HEK293T (cell line): Measurements from ENCODE around the gene NLRP3.

Source experiments
- CTCF ChIA-PET: fragments of 350-600 bp; formaldehyde crosslinking; extraction: SDS; loops from one replicate; lab custom pipeline; 2021; ENCODE audit warnings: antibody characterized with exemption, inconsistent platforms; lab: Yijun Ruan, JAX
- POLR2A ChIA-PET: fragments of 350-600 bp; formaldehyde crosslinking; extraction: SDS; loops from one replicate; lab custom pipeline; 2020; ENCODE audit warnings: antibody characterized with exemption, inconsistent platforms; lab: Yijun Ruan, JAX
- DNase-seq: peaks from one replicate; pipeline ENCODE4 v3.0.0; 2012; ENCODE audit warnings: mixed read lengths; ENCODE audit errors: extremely low spot score
- ARNT ChIP-seq: fragments of 450-650 bp; IDR thresholded peaks from 2 replicates; pipeline ENCODE4 v1.6.1; 2017; ENCODE audit warnings: mild to moderate bottlenecking
- BHLHE40 ChIP-seq: fragments of 450-650 bp; IDR thresholded peaks from 2 replicates; pipeline ENCODE4 v1.6.1; 2016; ENCODE audit warnings: mild to moderate bottlenecking, moderate library complexity, borderline replicate concordance
- CTBP1 ChIP-seq: fragments of 450-650 bp; IDR thresholded peaks from 2 replicates; pipeline ENCODE4 v1.6.1; 2016; ENCODE audit warnings: borderline replicate concordance
- ELF4 ChIP-seq: fragments of 450-650 bp; IDR thresholded peaks from 2 replicates; pipeline ENCODE4 v1.6.1; 2017; ENCODE audit warnings: antibody characterized with exemption
- FOXA1 ChIP-seq: fragments of 450-650 bp; IDR thresholded peaks from 2 replicates; pipeline ENCODE4 v1.6.1; 2016; ENCODE audit warnings: mild to moderate bottlenecking
- FOXK2 ChIP-seq: fragments of 450-650 bp; IDR thresholded peaks from 2 replicates; pipeline ENCODE4 v1.6.1; 2016; ENCODE audit warnings: mild to moderate bottlenecking
- FOXM1 ChIP-seq: fragments of 450-650 bp; IDR thresholded peaks from 2 replicates; pipeline ENCODE4 v1.6.1; 2017; ENCODE audit warnings: mild to moderate bottlenecking, borderline replicate concordance
- HDGF ChIP-seq: fragments of 450-650 bp; IDR thresholded peaks from 2 replicates; pipeline ENCODE4 v1.6.1; 2017; ENCODE audit warnings: antibody characterized with exemption, borderline replicate concordance
- L3MBTL2 ChIP-seq: fragments of 450-650 bp; conservative IDR thresholded peaks from 2 replicates; pipeline ENCODE4 v1.6.1; 2016; ENCODE audit warnings: mild to moderate bottlenecking
- LEF1 ChIP-seq: fragments of 450-650 bp; IDR thresholded peaks from 2 replicates; pipeline ENCODE4 v1.6.1; 2017; ENCODE audit warnings: mild to moderate bottlenecking, borderline replicate concordance
- NFRKB ChIP-seq: fragments of 450-650 bp; IDR thresholded peaks from 2 replicates; pipeline ENCODE4 v1.6.1; 2016; ENCODE audit warnings: mild to moderate bottlenecking, moderate library complexity
- SP1 ChIP-seq: fragments of 450-650 bp; IDR thresholded peaks from 2 replicates; pipeline ENCODE4 v1.6.1; 2017
- SUZ12 ChIP-seq: fragments of 450-650 bp; IDR thresholded peaks from 2 replicates; pipeline ENCODE4 v1.6.1; 2016; ENCODE audit warnings: mild to moderate bottlenecking
- TARDBP ChIP-seq: fragments of 450-650 bp; IDR thresholded peaks from 2 replicates; pipeline ENCODE4 v1.6.1; 2016
- ZNF384 ChIP-seq: fragments of 450-650 bp; IDR thresholded peaks from 2 replicates; pipeline ENCODE4 v1.6.1; 2016
- TF ChIP-seq, protein P1 (sequence below): fragments of 450-650 bp; IDR thresholded peaks from 2 replicates; pipeline ENCODE4 v1.6.1; 2016

The NLRP3 gene

DNA sequence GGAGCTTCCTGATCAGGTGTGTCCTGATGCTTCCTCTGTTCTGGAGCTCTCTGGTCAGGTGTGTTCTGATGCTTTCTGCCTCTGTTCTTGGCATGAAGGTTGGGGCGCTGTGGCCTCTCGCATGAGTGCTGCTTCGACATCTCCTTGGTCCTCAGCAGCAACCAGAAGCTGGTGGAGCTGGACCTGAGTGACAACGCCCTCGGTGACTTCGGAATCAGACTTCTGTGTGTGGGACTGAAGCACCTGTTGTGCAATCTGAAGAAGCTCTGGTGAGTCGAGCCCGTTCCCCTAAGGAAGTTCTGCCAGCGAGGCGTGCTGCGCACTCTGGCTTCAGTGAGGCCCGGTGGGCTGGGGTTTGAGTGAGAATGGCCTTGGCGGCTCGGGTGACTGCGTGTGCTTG, 18.0 kb downstream of the NLRP3 start:
- ChIA-PET CTCF (no interaction called here), POLR2A (no interaction called here)
- DNase-seq, result no peak

GRCh38 chr1:247435030-247435758, 19.2 kb downstream of the NLRP3 start:
- TF ChIP-seq LEF1 (no peak), FOXM1 (no peak), ELF4 (no peak), CTBP1 (no peak), FOXA1 (no peak), SUZ12 (no peak), L3MBTL2 (no peak), TARDBP (no peak), ARNT (no peak), ZNF384 (no peak), BHLHE40 (no peak), NFRKB (no peak), HDGF (no peak), FOXK2 (no peak), SP1 (no peak)
- TF ChIP-seq, protein P1, sequence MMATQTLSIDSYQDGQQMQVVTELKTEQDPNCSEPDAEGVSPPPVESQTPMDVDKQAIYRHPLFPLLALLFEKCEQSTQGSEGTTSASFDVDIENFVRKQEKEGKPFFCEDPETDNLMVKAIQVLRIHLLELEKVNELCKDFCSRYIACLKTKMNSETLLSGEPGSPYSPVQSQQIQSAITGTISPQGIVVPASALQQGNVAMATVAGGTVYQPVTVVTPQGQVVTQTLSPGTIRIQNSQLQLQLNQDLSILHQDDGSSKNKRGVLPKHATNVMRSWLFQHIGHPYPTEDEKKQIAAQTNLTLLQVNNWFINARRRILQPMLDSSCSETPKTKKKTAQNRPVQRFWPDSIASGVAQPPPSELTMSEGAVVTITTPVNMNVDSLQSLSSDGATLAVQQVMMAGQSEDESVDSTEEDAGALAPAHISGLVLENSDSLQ, result no peak
- POLR2A ChIA-PET, result no interaction called here
- CTCF ChIA-PET, result no interaction called here
- DNase-seq, result no peak

More for the DNA sequence above, 18.0 kb downstream of the NLRP3 start:
- no peak for TF ChIP-seq CTBP1
- TF ChIP-seq TARDBP, result no peak
- no peak for TF ChIP-seq FOXA1

GRCh38 chr1:247435759-247436147, 19.8 kb downstream of the NLRP3 start:
- no peak for DNase-seq
- CTCF ChIA-PET, result no interaction called here
- TF ChIP-seq FOXM1, result no peak
- no peak for TF ChIP-seq NFRKB
- no peak for TF ChIP-seq SP1
- no peak for TF ChIP-seq BHLHE40
- TF ChIP-seq HDGF, result no peak
- TF ChIP-seq TARDBP, result no peak
- no peak for TF ChIP-seq ZNF384
- TF ChIP-seq FOXA1, result no peak
- no peak for TF ChIP-seq L3MBTL2
- TF ChIP-seq, protein P1, result no peak
- TF ChIP-seq CTBP1, result no peak
- no peak for TF ChIP-seq LEF1
- no peak for TF ChIP-seq FOXK2
- no peak for TF ChIP-seq ELF4
- no peak for TF ChIP-seq ARNT
- no peak for TF ChIP-seq SUZ12
- POLR2A ChIA-PET, result no interaction called here

DNA sequence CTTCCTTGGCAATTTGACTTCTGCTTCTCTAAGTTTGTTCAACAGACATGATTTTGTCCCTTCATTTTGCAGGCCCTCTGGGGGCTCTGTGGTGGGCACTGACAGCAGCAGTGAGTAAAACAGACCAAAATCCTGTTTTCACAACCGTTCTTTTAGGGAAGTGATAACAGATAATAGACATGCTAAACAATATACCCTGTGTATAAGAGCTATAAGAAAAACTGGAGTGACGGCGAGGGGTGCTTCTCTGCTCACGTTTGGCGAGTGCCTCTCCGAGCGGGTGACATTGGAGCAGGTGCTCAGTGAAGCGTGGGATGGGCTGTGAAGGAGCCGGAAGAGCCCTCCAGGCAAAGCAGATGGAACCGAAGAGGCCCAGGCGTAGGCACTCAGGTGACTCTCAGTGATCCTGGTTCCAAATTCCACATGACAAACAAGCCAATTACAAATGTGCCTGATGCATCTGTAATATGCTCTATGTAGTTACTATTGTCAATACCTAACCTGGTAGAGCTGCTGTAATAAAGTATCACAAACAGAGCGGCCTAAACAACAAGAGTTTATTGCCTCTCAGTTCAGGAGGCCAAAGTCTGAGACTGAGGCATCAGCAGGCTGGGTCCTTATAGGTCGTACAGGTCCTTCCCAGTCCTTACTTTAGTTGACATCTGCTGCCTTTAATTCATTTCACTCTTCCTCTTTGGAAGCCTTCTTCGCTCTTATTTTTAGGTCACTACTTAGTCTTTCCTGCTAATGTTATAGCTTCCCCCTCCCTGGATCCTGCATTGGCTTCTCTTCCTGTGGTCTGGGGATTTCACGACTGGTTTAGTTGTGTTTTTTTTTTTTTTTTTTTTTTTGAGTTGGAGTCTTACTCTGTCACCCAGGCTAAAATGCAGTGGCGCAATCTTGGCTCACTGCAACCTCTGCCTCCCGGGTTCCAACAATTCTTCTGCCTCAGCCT, 21.9 kb downstream of the NLRP3 start:
- POLR2A ChIA-PET, result no interaction called here
- CTCF ChIA-PET, result no interaction called here
- no peak for TF ChIP-seq TARDBP
- no peak for TF ChIP-seq ELF4
- TF ChIP-seq ARNT, result no peak
- no peak for TF ChIP-seq FOXK2
- TF ChIP-seq L3MBTL2, result no peak
- no peak for TF ChIP-seq FOXA1
- TF ChIP-seq CTBP1, result no peak
- no peak for TF ChIP-seq SUZ12
- TF ChIP-seq HDGF, result no peak
- no peak for TF ChIP-seq ZNF384
- no peak for TF ChIP-seq NFRKB
- no peak for TF ChIP-seq SP1
- no peak for TF ChIP-seq FOXM1
- no peak for TF ChIP-seq BHLHE40
- no peak for TF ChIP-seq LEF1
- TF ChIP-seq, protein P1, result no peak
- DNase-seq, result no peak

- DNase-seq, result no peak
- POLR2A ChIA-PET, result no interaction called here
- CTCF ChIA-PET, result no interaction called here
- TF ChIP-seq SP1, result no peak
- TF ChIP-seq, protein P1, result no peak
- TF ChIP-seq BHLHE40, result no peak
- no peak for TF ChIP-seq ZNF384
- no peak for TF ChIP-seq ARNT
Observed at GRCh38 chr1:247440001-247440620, 24.1 kb downstream of the NLRP3 start.
